ENCODE data around the gene RDM1. TPM values are rescaled to one million over a fixed set of nuclear protein-coding genes. Genes with fewer than 3 reads are reported as not detected.

Gene RDM1, protein sequence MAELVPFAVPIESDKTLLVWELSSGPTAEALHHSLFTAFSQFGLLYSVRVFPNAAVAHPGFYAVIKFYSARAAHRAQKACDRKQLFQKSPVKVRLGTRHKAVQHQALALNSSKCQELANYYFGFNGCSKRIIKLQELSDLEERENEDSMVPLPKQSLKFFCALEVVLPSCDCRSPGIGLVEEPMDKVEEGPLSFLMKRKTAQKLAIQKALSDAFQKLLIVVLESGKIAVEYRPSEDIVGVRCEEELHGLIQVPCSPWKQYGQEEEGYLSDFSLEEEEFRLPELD
- total RNA-seq = 0.20 and 0.80 TPM in 2 replicates

DNA sequence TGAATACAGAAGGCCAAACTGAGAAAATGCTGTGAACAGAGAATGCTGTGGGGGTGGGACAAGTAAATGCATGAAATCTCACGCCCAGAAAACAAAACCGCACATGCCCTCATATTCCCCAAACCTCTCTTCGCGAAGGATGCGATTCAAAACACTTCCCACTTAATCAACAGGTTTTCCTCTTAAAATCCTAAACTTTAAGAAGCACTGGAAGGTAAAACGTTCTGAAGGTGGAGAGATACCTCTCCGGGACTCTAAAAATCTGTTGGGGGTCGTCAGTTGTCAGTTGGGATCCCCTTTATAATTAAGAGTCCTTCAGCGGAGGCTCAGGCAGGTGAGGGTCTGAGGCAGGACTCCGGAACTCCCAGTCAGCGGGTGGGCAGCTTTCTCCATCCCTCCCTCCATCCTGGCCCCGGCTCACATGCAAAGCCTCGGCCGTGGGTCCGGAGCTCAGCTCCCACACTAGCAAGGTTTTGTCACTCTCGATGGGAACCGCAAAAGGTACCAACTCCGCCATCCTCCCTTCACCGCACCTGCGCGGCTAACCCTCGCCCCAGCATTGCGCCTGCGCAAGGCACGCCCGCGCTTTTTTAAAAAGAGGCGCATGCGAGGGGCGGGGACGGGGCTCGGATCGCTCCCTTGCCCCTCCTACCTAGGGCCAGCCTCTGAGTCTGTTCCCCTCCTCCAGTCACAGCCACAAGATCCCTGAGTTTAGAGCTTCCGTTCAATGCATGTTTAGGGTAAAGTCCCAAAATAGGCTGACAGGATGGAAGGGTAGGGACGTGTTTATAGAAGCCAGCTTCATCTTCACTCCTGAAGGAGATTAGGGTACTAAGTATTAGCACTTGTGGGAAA is at the start of gene RDM1:
Gene RDM1 (minus strand): TSS at position 563 of the 855 bp plus-strand sequence. CDS start 46 bp downstream, at position 517.

GRCh38 chr17:35943537-35943936 is 13.0 kb upstream of the RDM1 start, which contains the start of gene LYZL6:
TSS of gene LYZL6 (minus strand) at chr17:35943713. CDS start at chr17:35939356, 4,357 bp downstream.

GRCh38 chr17:35879773-35880654 is 50.6 kb downstream of the RDM1 start, which contains the start of gene CCL5:
TSS of gene CCL5 (minus strand) at chr17:35880360.

GRCh38 chr17:35868737-35869136 is 61.8 kb downstream of the RDM1 start, which contains the start of gene HEATR9:
TSS of gene HEATR9 (minus strand) at chr17:35868891. CDS start at chr17:35868742, 149 bp downstream.

Other genes with a start within 250 kb of the RDM1 start
- gene RASL10B, start 199.1 kb downstream of the RDM1 start, total RNA-seq = 0.07 TPM in 1 of 2 replicates, not detected in the other
- not detected in 2 replicates for gene GAS2L2, start 177.5 kb downstream of the RDM1 start, total RNA-seq
- gene C17orf50, start 169.9 kb downstream of the RDM1 start, total RNA-seq = not detected in 2 replicates
- 0.07 and 0.44 TPM in 2 replicates for gene MMP28, start 135.1 kb downstream of the RDM1 start, total RNA-seq
- gene TAF15, start 121.3 kb downstream of the RDM1 start, total RNA-seq = 21.8 and 28.8 TPM in 2 replicates
- gene HEATR9, start 61.9 kb downstream of the RDM1 start, total RNA-seq = not detected in 2 replicates
- gene CCL5, start 50.4 kb downstream of the RDM1 start, total RNA-seq = 4.7 and 5.0 TPM in 2 replicates
- not detected in 2 replicates for gene LYZL6, start 12.9 kb upstream of the RDM1 start, total RNA-seq
- not detected in 2 replicates for gene CCL16, start 50.7 kb upstream of the RDM1 start, total RNA-seq
- gene CCL14, start 56.0 kb upstream of the RDM1 start, total RNA-seq = 0.80 and 4.8 TPM in 2 replicates
- gene CCL15, start 70.8 kb upstream of the RDM1 start, total RNA-seq = not detected in 2 replicates
- not detected in 2 replicates for gene CCL23, start 87.2 kb upstream of the RDM1 start, total RNA-seq
- gene CCL18, start 133.5 kb upstream of the RDM1 start, total RNA-seq = not detected in 2 replicates
- gene CCL3, start 159.4 kb upstream of the RDM1 start, total RNA-seq = not detected in 2 replicates
- gene CCL4, start 173.1 kb upstream of the RDM1 start, total RNA-seq = not detected in 2 replicates
- 3.2 TPM in 1 of 2 replicates, not detected in the other for gene TBC1D3B, start 245.9 kb upstream of the RDM1 start, total RNA-seq